Mucosa of stomach (tissue), 1 donor: Measurements from ENCODE around the gene TMEM218.

Experiments
- H3K27me3 ChIP-seq: one replicate; pipeline ENCODE4 v1.7.0; 2013; ENCODE audit warnings: mild to moderate bottlenecking, low read length; ENCODE audit not compliant: control insufficient read depth, insufficient read depth
- H3K36me3 ChIP-seq: one replicate; pipeline ENCODE4 v1.7.0; 2013; ENCODE audit warnings: low read length; ENCODE audit not compliant: control insufficient read depth, insufficient read depth
- H3K4me1 ChIP-seq: one replicate; pipeline ENCODE4 v1.7.0; 2013; ENCODE audit warnings: mild to moderate bottlenecking, low read length; ENCODE audit not compliant: control insufficient read depth, insufficient read depth
- H3K4me3 ChIP-seq: one replicate; pipeline ENCODE4 v1.7.0; 2013; ENCODE audit warnings: low read length
- H3K9ac ChIP-seq: one replicate; pipeline ENCODE4 v1.7.0; 2013; ENCODE audit warnings: mild to moderate bottlenecking, low read length, moderate library complexity
- H3K9me3 ChIP-seq: one replicate; pipeline ENCODE4 v1.7.0; 2013; ENCODE audit warnings: mild to moderate bottlenecking, low read length, moderate library complexity; ENCODE audit not compliant: control insufficient read depth
- donor health status: Pancreatic carcinoma.

Gene TMEM218

GRCh38 chr11:125079151-125079877, 32.1 kb downstream of the TMEM218 start:
- H3K36me3 ChIP-seq, result no peaks in the 10 kb centered on the region
- H3K9ac ChIP-seq, result no peak overlapping the region
- no peaks in the 10 kb centered on the region for H3K4me1 ChIP-seq
- H3K4me3 ChIP-seq, result no peak overlapping the region
- H3K9me3 ChIP-seq, result no peaks in the 10 kb centered on the region
- peaks cover 5% of the 10 kb centered on the region for H3K27me3 ChIP-seq

DNA sequence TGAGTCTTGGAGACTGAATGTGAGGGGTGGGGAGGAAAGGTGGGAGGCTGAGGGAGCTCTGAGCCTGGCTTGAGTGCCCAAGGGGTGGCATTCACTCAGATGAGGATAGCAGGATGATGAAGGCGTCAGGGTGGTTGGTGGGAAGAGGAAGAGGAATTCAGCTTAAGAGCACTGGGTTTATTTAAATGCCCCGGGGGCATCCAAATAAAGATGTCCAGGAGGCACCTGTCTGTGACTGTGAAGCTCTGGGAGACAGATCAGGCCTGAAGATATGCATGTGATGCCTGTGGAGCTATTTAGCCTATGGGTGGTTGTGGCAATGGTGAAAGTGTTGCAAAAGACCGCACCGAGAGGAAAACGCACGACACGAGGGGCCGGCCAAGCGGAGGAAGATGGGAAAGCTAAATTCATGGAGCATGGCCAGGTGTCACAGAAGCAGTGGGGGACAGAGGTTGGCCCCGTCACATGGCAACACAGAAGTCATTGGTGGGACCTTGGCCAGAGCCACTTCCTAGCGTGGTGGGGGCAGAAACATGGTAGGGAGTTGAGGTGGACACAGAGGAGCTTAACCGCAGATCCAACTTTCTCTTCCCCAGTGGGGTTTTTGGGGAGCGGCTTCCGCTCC, 32.8 kb downstream of the TMEM218 start:
- Histone ChIP-seq H3K9me3 (no peaks in the 10 kb centered on the region), H3K27me3 (peaks cover 5% of the 10 kb centered on the region), H3K4me3 (no peak overlapping the region), H3K9ac (no peak overlapping the region), H3K4me1 (no peaks in the 10 kb centered on the region), H3K36me3 (no peaks in the 10 kb centered on the region)

- H3K4me3 ChIP-seq, result no peak overlapping the region
- no peak overlapping the region for H3K9ac ChIP-seq
- H3K4me1 ChIP-seq, result no peaks in the 10 kb centered on the region
- peaks cover 5% of the 10 kb centered on the region for H3K27me3 ChIP-seq
- H3K36me3 ChIP-seq, result no peaks in the 10 kb centered on the region
- no peaks in the 10 kb centered on the region for H3K9me3 ChIP-seq
These were observed 33.4 kb downstream of the TMEM218 start for GRCh38 chr11:125078016-125078415.

DNA sequence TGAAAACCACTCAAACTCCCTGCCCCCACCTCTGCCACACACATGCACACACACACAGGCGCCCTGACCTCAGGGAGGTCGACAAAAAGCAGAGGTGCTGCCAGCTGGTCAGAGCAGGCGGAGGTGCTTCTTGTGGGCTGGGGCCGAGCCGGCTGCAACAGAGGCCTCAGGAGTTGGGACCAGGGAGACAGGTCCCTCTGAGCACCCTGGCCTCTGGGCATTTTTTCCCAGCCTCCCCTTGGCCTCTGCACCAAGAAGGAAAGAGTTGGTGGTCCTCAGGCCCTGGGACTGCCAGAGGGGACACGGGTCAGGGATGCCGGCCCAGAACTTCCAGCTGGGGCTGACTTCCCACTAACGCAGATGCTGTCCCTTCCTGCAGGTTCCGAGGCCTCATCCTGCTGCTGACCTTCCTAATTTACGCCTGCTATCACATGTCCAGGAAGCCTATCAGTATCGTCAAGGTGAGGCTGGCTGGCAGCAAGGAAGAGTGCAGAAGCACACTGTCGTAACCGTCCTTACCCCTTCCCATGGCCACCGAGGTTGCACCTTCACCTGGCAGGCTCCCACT, 35.0 kb downstream of the TMEM218 start:
- Histone ChIP-seq H3K9ac (no peak overlapping the region), H3K9me3 (no peaks in the 10 kb centered on the region), H3K4me1 (peaks cover 10% of the 10 kb centered on the region), H3K36me3 (no peaks in the 10 kb centered on the region), H3K4me3 (no peak overlapping the region), H3K27me3 (peaks cover 5% of the 10 kb centered on the region)

- peaks cover 5% of the 10 kb centered on the region for H3K27me3 ChIP-seq
- no peaks in the 10 kb centered on the region for H3K36me3 ChIP-seq
- no peak overlapping the region for H3K9ac ChIP-seq
- H3K9me3 ChIP-seq, result no peaks in the 10 kb centered on the region
- H3K4me3 ChIP-seq, result no peak overlapping the region
- peaks cover 15% of the 10 kb centered on the region for H3K4me1 ChIP-seq
These were observed 35.5 kb downstream of the TMEM218 start for GRCh38 chr11:125075900-125076317.

GRCh38 chr11:125075242-125075625, 36.2 kb downstream of the TMEM218 start:
- Histone ChIP-seq H3K27me3 (peaks cover 5% of the 10 kb centered on the region), H3K36me3 (no peaks in the 10 kb centered on the region), H3K9me3 (no peaks in the 10 kb centered on the region), H3K4me3 (no peak overlapping the region), H3K4me1 (peaks cover 22% of the 10 kb centered on the region), H3K9ac (no peak overlapping the region)

DNA sequence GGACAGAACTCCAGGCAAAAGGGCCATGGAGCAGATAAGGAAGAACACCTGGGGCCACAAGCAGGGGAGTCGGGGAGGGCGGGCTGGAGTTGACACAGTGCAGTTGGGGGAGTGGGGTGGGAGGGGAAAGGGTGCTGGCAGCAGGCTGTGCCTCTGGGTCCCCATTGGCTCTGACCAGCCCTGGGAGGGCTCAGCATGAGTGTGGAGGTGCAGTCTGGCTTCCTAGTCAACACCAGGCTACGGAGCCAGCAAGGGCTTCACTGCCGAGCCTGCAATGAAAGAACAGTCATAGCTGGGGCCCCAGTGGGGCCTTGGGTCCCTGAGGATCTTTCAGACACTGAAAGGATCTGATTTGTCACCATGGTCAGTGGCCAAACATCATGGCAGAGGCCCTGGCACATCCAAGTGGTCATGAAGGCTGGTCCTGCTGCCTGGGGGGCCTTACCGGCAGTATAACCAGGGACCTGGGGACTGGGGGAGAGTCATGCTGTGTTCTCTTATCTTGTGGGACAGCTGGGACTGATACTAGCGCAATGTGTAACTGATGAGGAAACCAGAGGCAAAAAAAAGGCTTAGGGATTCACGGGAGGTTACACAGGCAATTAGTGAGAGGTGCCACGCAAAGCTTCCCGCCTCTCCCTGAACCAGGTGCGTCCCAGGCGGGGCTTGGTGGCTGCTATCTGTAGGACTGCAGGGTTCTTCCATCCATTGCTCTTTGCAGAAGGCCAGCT, 36.8 kb downstream of the TMEM218 start:
- Histone ChIP-seq H3K36me3 (no peaks in the 10 kb centered on the region), H3K4me3 (no peak overlapping the region), H3K4me1 (peaks cover 26% of the 10 kb centered on the region), H3K9ac (no peak overlapping the region), H3K9me3 (no peaks in the 10 kb centered on the region), H3K27me3 (peaks cover 5% of the 10 kb centered on the region)

DNA sequence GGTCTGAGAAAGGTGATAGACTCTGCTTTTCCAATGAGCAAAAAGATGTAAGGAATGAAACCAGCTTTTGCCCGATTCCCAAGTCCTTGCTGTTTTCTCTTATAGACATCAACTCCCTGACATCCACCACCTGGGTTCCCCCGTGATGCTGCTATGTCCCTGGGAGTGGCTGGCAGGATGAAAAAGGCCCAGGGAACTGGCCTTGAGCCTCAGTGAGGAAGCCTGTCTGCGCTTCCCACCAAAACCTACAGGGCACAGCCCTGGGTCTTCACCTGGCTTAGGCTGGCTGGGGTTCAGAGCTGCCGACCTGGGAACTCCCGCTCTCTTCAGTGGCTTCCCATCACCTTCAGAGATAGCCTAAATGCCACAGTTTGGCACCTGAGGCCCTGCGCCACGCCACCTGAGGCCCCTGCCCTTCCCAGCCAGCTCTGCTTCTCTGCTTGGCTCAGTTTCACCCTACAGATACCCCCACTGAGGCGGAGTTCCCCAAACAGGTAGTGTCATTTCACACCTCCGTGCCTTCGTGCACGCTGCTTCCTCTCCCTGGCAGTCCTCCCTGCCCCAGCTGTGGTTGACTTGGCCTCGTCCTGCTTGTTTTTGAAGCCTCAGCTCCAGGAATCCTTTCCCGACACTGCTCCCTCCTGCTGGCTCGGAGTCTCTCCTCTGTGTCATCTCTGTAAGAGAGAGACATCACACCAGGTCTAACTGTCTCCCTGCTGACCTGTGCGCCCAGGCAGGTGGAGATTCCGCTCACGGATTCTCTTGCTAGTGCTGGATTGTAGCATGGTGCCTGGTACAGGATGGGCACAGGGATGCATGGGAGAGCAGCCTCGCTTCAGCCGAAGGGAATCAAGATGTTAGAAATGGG, 37.6 kb downstream of the TMEM218 start:
- Histone ChIP-seq H3K36me3 (no peaks in the 10 kb centered on the region), H3K9me3 (no peaks in the 10 kb centered on the region), H3K4me3 (no peak overlapping the region), H3K27me3 (peaks cover 5% of the 10 kb centered on the region), H3K9ac (no peak overlapping the region), H3K4me1 (peaks cover 34% of the 10 kb centered on the region)

GRCh38 chr11:125072961-125073590, 38.4 kb downstream of the TMEM218 start:
- no peaks in the 10 kb centered on the region for H3K36me3 ChIP-seq
- H3K27me3 ChIP-seq, result peaks cover 5% of the 10 kb centered on the region
- H3K9ac ChIP-seq, result no peak overlapping the region
- H3K9me3 ChIP-seq, result no peaks in the 10 kb centered on the region
- H3K4me3 ChIP-seq, result no peak overlapping the region
- H3K4me1 ChIP-seq, result peaks cover 37% of the 10 kb centered on the region

DNA sequence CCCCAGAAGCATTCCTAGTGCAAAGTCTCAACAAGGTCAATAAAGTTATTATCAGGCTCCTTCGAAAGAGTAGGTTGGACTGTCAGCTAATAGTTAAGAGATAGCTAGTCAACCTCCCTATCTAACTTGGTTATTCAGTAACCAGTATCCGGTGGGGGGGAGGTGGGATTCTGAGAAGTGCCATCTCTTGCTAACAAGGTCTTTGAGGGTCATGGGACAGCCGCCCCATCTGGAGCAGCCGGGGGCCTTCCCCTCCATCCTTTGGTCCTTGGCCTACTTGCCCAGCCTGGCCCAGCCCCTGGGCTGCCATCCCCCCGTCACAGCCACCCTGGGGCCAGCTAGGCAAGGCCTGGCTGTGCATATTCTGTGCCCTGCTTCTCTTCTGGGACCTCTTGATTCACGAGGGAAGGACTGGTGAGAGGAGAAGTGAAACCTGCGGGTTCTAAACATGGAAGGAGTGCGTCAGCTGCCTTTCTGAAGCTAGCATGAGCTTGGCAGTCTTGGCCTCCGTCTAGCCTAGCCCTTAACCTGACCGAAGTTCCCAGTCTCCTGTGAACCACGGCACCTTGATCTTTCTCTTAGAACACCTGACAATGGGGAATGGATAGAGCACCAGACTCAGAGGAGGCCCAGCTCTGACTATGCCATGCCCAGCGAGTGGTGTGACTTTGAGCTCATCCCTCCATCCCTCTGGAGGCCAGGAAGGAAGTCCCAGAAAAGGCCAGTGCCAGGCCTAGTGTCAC, 39.0 kb downstream of the TMEM218 start:
- Histone ChIP-seq H3K27me3 (no peaks in the 10 kb centered on the region), H3K36me3 (no peaks in the 10 kb centered on the region), H3K4me1 (peaks cover 37% of the 10 kb centered on the region), H3K4me3 (no peak overlapping the region), H3K9me3 (no peaks in the 10 kb centered on the region), H3K9ac (no peak overlapping the region)

DNA sequence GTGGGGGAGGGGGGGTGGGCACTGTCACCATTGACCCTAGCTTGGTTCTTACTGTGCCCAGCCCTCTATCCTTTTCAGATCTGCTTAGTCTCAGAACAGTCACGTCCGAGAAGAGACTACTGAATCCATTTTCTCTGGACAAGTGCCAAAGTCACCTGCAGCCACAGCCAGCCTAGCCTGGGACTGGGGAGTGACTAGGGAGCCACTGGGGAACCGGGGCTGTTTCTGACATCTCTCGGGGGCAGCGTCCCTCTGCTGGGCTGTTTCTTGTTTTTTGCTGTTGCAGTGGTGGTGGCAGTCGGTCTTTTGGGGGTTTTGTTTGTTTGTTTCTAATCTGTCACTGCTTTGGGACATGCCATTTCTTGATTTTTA, 39.6 kb downstream of the TMEM218 start:
- Histone ChIP-seq H3K4me1 (peaks cover 37% of the 10 kb centered on the region), H3K9me3 (no peaks in the 10 kb centered on the region), H3K27me3 (no peaks in the 10 kb centered on the region)

More for the DNA sequence above, 39.6 kb downstream of the TMEM218 start:
- Histone ChIP-seq H3K4me3 (no peak overlapping the region), H3K36me3 (no peaks in the 10 kb centered on the region), H3K9ac (no peak overlapping the region)
